ENCODE results near the gene TGFBI. TPM values are rescaled to one million over a fixed set of nuclear protein-coding genes. Genes with fewer than 3 reads are reported as not detected.

TGFBI gene
- total and polyA plus RNA-seq, 9 of the 15 experiments (the other 6 are each of a cell fraction or from before 2014, with no cell fraction given) = 0.05 to 0.62 (median 0.08) TPM; not detected in 6

DNA sequence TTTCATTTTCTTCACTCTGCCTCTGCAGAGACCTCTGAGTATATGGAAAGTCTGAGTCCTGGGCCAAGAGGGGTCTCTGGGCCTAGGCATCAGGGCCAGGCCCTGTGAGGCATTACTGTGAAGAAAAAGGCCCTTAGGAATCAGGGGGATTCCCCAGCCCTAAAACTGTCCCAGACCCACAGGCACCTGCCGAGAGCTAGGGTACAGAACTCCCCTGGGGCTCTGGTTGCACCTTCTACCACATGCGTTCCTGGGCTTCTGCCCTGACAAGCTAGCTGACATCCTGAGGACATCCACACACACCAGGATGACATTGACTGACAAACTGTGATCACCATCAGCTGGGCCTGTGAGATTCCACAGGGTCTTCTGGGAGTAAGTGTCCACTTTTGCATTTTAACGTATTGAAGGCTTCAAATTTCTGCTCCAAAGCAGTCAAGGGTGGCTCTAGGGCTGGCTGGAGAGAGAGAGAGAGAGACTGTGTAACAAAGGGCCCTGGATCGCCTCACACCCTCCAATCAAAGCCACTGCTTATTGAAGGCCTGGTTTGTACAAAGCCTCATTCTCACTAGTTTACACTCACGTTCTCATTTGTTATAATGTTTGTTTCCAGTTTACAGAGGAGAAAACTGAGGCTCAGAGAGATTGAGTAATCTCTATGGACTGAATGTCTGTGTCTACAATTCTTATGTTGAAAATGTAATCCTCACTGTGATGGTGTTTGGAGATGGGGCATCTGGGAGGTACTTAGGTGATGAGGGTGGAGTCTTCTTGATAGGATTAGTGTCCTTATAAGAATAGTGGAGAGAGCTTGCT is 45.1 kb downstream of the TGFBI start:
- in situ Hi-C loops (cut with MboI) (no loop called here), intact Hi-C loops (cut with micrococcal nuclease) (no loop called here)
- ChIA-PET CTCF (ENCODE audit: low intra/inter-chr PET ratio) (no interaction called here), POLR2A (interaction anchor here (0.7 kb wide), 1 partner anchor 37 kb away, joined by 3 read pairs; no protein-coding TSS in a partner anchor)
- H3K4me3 ChIP-seq = no peak overlapping the region
- no peaks in the 10 kb centered on the region for H3K79me2 ChIP-seq (ENCODE audit: control insufficient read depth, insufficient read depth, low read length)
- no peak for ATAC-seq
- H4K20me1 ChIP-seq (replicated peaks; ENCODE audit: control insufficient read depth, insufficient read depth, low read length) = no peaks in the 10 kb centered on the region
- H3K9ac ChIP-seq (ENCODE audit: insufficient read depth in 1 of 2, low read depth in 2 of 2, low read length in 2 of 2) = no peak overlapping the region
- no peak overlapping the region for H3K27ac ChIP-seq (ENCODE audit: extremely low read depth, low read depth, low read length)
- no peaks in the 10 kb centered on the region for H3K4me1 ChIP-seq (replicated peaks in 1 of 2; ENCODE audit: control insufficient read depth in 2 of 2, insufficient read depth in 2 of 2, low read length in 2 of 2)
- H2AFZ ChIP-seq (ENCODE audit: low read depth, low read length) = no peak overlapping the region
- no TSS peak for BruUV-seq (replicated peaks)
- DNase-seq (ENCODE audit: extremely low read depth in 1 of 4, low spot score in 3 of 4) = no peak
- H3K36me3 ChIP-seq (ENCODE audit: control insufficient read depth, insufficient read depth, low read length) = no peaks in the 10 kb centered on the region
- no peaks in the 10 kb centered on the region for H3K9me1 ChIP-seq (ENCODE audit: control insufficient read depth, insufficient read depth, low read length)
- WGBS (ENCODE audit: insufficient coverage, low coverage, missing lambda C conversion rate) = 13% methylated on average over 4 of the region's 5 CpGs
- H3K27me3 ChIP-seq (ENCODE audit: control insufficient read depth in 2 of 2, insufficient read depth in 2 of 2, low read length in 2 of 2) = peaks cover 27 to 32% of the 10 kb centered on the region in 2 experiments
- H3K4me2 ChIP-seq (ENCODE audit: insufficient read depth, low read length) = no peak overlapping the region
- no peaks in the 10 kb centered on the region for H3K9me3 ChIP-seq (replicated peaks; ENCODE audit: control insufficient read depth, insufficient read depth, low read depth, low read length)
- no peak for TF ChIP-seq ZNF3 (CRISPR knock-in tag; IDR thresholded peaks at IDR 0.05)
- TF ChIP-seq FOXA1 (IDR thresholded peaks at IDR 0.05; ENCODE audit: borderline replicate concordance) = no peak
- TF ChIP-seq, protein P1, sequence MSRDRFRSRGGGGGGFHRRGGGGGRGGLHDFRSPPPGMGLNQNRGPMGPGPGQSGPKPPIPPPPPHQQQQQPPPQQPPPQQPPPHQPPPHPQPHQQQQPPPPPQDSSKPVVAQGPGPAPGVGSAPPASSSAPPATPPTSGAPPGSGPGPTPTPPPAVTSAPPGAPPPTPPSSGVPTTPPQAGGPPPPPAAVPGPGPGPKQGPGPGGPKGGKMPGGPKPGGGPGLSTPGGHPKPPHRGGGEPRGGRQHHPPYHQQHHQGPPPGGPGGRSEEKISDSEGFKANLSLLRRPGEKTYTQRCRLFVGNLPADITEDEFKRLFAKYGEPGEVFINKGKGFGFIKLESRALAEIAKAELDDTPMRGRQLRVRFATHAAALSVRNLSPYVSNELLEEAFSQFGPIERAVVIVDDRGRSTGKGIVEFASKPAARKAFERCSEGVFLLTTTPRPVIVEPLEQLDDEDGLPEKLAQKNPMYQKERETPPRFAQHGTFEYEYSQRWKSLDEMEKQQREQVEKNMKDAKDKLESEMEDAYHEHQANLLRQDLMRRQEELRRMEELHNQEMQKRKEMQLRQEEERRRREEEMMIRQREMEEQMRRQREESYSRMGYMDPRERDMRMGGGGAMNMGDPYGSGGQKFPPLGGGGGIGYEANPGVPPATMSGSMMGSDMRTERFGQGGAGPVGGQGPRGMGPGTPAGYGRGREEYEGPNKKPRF (IDR thresholded peaks at IDR 0.05; ENCODE audit: low read depth, low read length) = no peak
- TF ChIP-seq RBM25 (IDR thresholded peaks at IDR 0.05; ENCODE audit: low read depth, low read length, severe bottlenecking) = no peak
- TF ChIP-seq C11orf30 (IDR thresholded peaks at IDR 0.05; ENCODE audit: low read depth) = no peak
- no peak for TF ChIP-seq HDAC8 (tag; IDR thresholded peaks at IDR 0.05)
- TF ChIP-seq ZNF311 (CRISPR knock-in tag; IDR thresholded peaks at IDR 0.05) = no peak
- TF ChIP-seq ZNF764 (CRISPR knock-in tag; IDR thresholded peaks at IDR 0.05; ENCODE audit: low read depth) = no peak
- no peak for TF ChIP-seq PTRF (tag; IDR thresholded peaks at IDR 0.05)
- no peak for TF ChIP-seq RHOXF2B (CRISPR knock-in tag; conservative IDR thresholded peaks at IDR 0.05)
- no peak for TF ChIP-seq SRSF7 (optimal IDR thresholded peaks at IDR 0.05; ENCODE audit: low read depth, low read length)
- no peak for FAIRE-seq
